Keratinocyte (primary cell): ENCODE results near the gene TBX21. TPM values are rescaled to one million over a fixed set of nuclear protein-coding genes. Genes with fewer than 3 reads are reported as not detected.

Source experiments
- DNase-seq: peaks from one replicate; pipeline ENCODE4 v3.0.0-alpha.2; 2011; ENCODE audit warnings: low read depth, missing footprints, low spot score
- FAIRE-seq: peaks from 2 replicates; lab custom pipeline; 2011; peaks lifted over from hg19 to GRCh38; lab: Jason Lieb, UNC
- H2AFZ ChIP-seq: 2 replicates; pipeline ENCODE4 v1.6.0; 2012; ENCODE audit warnings: low read length, control low read depth, inconsistent platforms; ENCODE audit not compliant: control insufficient read depth
- H3K27ac ChIP-seq: 2 replicates; pipeline ENCODE4 v1.5.1; 2011; ENCODE audit warnings: low read length; ENCODE audit not compliant: control insufficient read depth, insufficient read depth
- H3K27me3 ChIP-seq: 3 replicates; pipeline ENCODE4 v1.6.0; 2011; ENCODE audit warnings: low read length; ENCODE audit not compliant: control insufficient read depth, insufficient read depth; ENCODE audit errors: extremely low read depth
- H3K36me3 ChIP-seq, 2 experiments: 2 replicates in 1 of 2; 3 replicates in 1 of 2; pipeline ENCODE4 v1.5.1; 2011; ENCODE audit warnings: low read length in 2 of 2, mild to moderate bottlenecking in 1 of 2; ENCODE audit not compliant: control insufficient read depth in 2 of 2, insufficient read depth in 2 of 2; ENCODE audit errors: extremely low read depth in 1 of 2
- H3K4me1 ChIP-seq: 3 replicates; pipeline ENCODE4 v1.5.1; 2011; ENCODE audit warnings: low read length; ENCODE audit not compliant: control insufficient read depth, insufficient read depth; ENCODE audit errors: extremely low read depth
- H3K4me2 ChIP-seq: 3 replicates; pipeline ENCODE4 v1.6.0; 2011; ENCODE audit warnings: low read depth, low read length; ENCODE audit not compliant: control insufficient read depth, insufficient read depth; ENCODE audit errors: extremely low read depth
- H3K4me3 ChIP-seq, 3 experiments: fragments of 200-600 bp in 1 of 3; sonication (generic) in 1 of 3; 2 replicates in 2 of 3; 3 replicates in 1 of 3; pipeline ENCODE4 v1.5.1; 2011 to 2016; ENCODE audit warnings: low read length in 3 of 3, mild to moderate bottlenecking in 3 of 3, control low read depth in 2 of 3, inconsistent platforms in 1 of 3, low read depth in 1 of 3, mixed read lengths in 1 of 3, mixed run types in 1 of 3, moderate library complexity in 1 of 3; ENCODE audit not compliant: control insufficient read depth in 2 of 3, insufficient read depth in 2 of 3; ENCODE audit errors: extremely low read depth in 1 of 3
- H3K79me2 ChIP-seq: 2 replicates; pipeline ENCODE4 v1.6.0; 2012; ENCODE audit warnings: low read length; ENCODE audit not compliant: control insufficient read depth, insufficient read depth
- H3K9ac ChIP-seq: 3 replicates; pipeline ENCODE4 v1.6.0; 2011; ENCODE audit warnings: low read length; ENCODE audit not compliant: control insufficient read depth, insufficient read depth; ENCODE audit errors: extremely low read depth
- H3K9me1 ChIP-seq: 3 replicates; pipeline ENCODE4 v1.6.0; 2011; ENCODE audit warnings: low read length; ENCODE audit not compliant: control insufficient read depth, insufficient read depth; ENCODE audit errors: extremely low read depth
- H3K9me3 ChIP-seq: 2 replicates; pipeline ENCODE4 v1.5.1; 2012; ENCODE audit warnings: low read depth, low read length; ENCODE audit not compliant: control insufficient read depth
- H4K20me1 ChIP-seq: 3 replicates; pipeline ENCODE4 v1.6.0; 2011; ENCODE audit warnings: low read length; ENCODE audit not compliant: control insufficient read depth, insufficient read depth; ENCODE audit errors: extremely low read depth
- CTCF ChIP-seq, 3 experiments: IDR thresholded peaks in 1 of 3; conservative IDR thresholded peaks in 1 of 3; optimal IDR thresholded peaks in 1 of 3; 2 replicates in 2 of 3; 3 replicates in 1 of 3; pipeline versions ENCODE3 to v1.5.1; 2011; ENCODE audit warnings: low read length in 3 of 3, mild to moderate bottlenecking in 3 of 3, moderate library complexity in 2 of 3, control low read depth in 1 of 3, inconsistent platforms in 1 of 3; ENCODE audit not compliant: insufficient read depth in 2 of 3; ENCODE audit errors: extremely low read depth in 1 of 3
- EZH2 ChIP-seq: IDR thresholded peaks from one replicate; pipeline ENCODE4 v1.6.1; 2012; ENCODE audit warnings: inconsistent platforms, mild to moderate bottlenecking, low read length, moderate library complexity
- dilution Hi-C: fragments of 300-500 bp; cut with MboI; formaldehyde crosslinking; loops from one replicate; pipeline ENCODE4 v1.7.0; 2020; ENCODE audit warnings: low sequenced_read_pairs; ENCODE audit not compliant: extremely low pct_ligation_motif_present
- polyA plus RNA-seq, 5 experiments: library from polyadenylated mRNA; depleted of rRNA in 3 of 5; stranded (reverse) in 3 of 5; stranded (forward) in 1 of 5; unstranded in 1 of 5; fragments of >200 nt; gene quantifications; 1 replicate in 1 of 5; 2 replicates in 3 of 5; 3 replicates in 1 of 5; pipeline versions ENCODE4 v1.2.1 to v1.2.3, GENCODE V29; 2011 to 2012; ENCODE audit warnings: missing spikeins in 2 of 5, low read depth in 1 of 5, low replicate concordance in 1 of 5

TBX21 gene
- polyA plus RNA-seq, 1 donor (not counting 4 experiments of a cell fraction or from before 2014, with no cell fraction given) = not detected

- Histone ChIP-seq H3K9me3 (no peaks in the 10 kb centered on the region), H3K27ac (no peak overlapping the region), H3K27me3 (no peaks in the 10 kb centered on the region), H3K9ac (no peak overlapping the region), H3K36me3 (peaks cover 14 to 32% of the 10 kb centered on the region in 2 experiments), H3K9me1 (no peaks in the 10 kb centered on the region), H3K4me1 (no peaks in the 10 kb centered on the region), H3K4me2 (no peak overlapping the region), H2AFZ (no peak overlapping the region), H3K4me3 (no peak overlapping the region), H3K79me2 (no peaks in the 10 kb centered on the region), H4K20me1 (peaks cover 5% of the 10 kb centered on the region)
- no peak for TF ChIP-seq EZH2
- no peak for FAIRE-seq
- DNase-seq = no peak
- dilution Hi-C loops = no loop called here
Observed at GRCh38 chr17:47686276-47686635, 46.8 kb upstream of the TBX21 start.

- TF ChIP-seq EZH2 (no peak), CTCF (optimal IDR thresholded peaks at IDR 0.05 in 1 of 3, IDR thresholded peaks at IDR 0.05 in 1 of 3, conservative IDR thresholded peaks at IDR 0.05 in 1 of 3; ENCODE audit: extremely low read depth in 1 of 3, insufficient read depth in 2 of 3, low read length in 3 of 3) (no peak)
- H2AFZ ChIP-seq = no peak overlapping the region
- no peaks in the 10 kb centered on the region for H3K79me2 ChIP-seq
- DNase-seq = no peak
- H3K9me1 ChIP-seq = no peaks in the 10 kb centered on the region
- no peak for FAIRE-seq
- no peak overlapping the region for H3K27ac ChIP-seq
- no peaks in the 10 kb centered on the region for H3K9me3 ChIP-seq
- peaks cover 5% of the 10 kb centered on the region for H4K20me1 ChIP-seq
- no peak overlapping the region for H3K4me3 ChIP-seq
- no peak overlapping the region for H3K4me2 ChIP-seq
- H3K27me3 ChIP-seq = no peaks in the 10 kb centered on the region
- dilution Hi-C loops = no loop called here
- no peaks in the 10 kb centered on the region for H3K4me1 ChIP-seq
- peaks cover 14 to 28% of the 10 kb centered on the region in 2 experiments for H3K36me3 ChIP-seq
- H3K9ac ChIP-seq = no peak overlapping the region
Observed at GRCh38 chr17:47686664-47687327, 46.2 kb upstream of the TBX21 start.

- H2AFZ ChIP-seq = no peak overlapping the region
- no peak overlapping the region for H3K4me2 ChIP-seq
- no peaks in the 10 kb centered on the region for H3K9me1 ChIP-seq
- no peak overlapping the region for H3K4me3 ChIP-seq
- TF ChIP-seq EZH2 (no peak), CTCF (optimal IDR thresholded peaks at IDR 0.05 in 1 of 3, IDR thresholded peaks at IDR 0.05 in 1 of 3, conservative IDR thresholded peaks at IDR 0.05 in 1 of 3; ENCODE audit: extremely low read depth in 1 of 3, insufficient read depth in 2 of 3, low read length in 3 of 3) (no peak)
- no peak overlapping the region for H3K27ac ChIP-seq
- H3K36me3 ChIP-seq = peaks cover 11 to 23% of the 10 kb centered on the region in 2 experiments
- no peak overlapping the region for H3K9ac ChIP-seq
- H3K4me1 ChIP-seq = no peaks in the 10 kb centered on the region
- dilution Hi-C loops = no loop called here
- H4K20me1 ChIP-seq = peaks cover 5% of the 10 kb centered on the region
- DNase-seq = no peak
- H3K9me3 ChIP-seq = no peaks in the 10 kb centered on the region
- no peaks in the 10 kb centered on the region for H3K79me2 ChIP-seq
- no peaks in the 10 kb centered on the region for H3K27me3 ChIP-seq
- no peak for FAIRE-seq
Observed at GRCh38 chr17:47687328-47687690, 45.7 kb upstream of the TBX21 start.
